ENCODE data around the gene CFAP77.

CFAP77 gene

DNA sequence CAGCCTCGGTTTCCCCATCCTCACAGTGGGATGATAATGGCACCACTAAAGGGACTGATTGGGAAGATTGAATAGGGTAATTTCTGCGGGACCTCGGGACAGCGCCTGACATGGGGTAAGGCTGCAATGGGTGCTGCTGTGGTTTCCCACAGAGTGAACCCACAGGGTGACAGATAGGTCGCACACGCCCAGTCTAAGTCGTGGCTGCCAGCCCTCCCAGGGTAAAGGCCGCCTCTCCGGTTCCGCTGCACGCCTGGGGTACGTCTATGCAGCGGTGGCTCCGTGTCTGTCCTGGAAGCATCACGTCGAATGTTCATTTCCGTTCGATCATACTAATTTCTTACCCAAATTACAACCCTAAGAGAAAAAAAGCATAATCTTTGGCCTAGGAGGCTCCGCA is 631 bp downstream of the CFAP77 start:
- no peak for DNase-seq

DNA sequence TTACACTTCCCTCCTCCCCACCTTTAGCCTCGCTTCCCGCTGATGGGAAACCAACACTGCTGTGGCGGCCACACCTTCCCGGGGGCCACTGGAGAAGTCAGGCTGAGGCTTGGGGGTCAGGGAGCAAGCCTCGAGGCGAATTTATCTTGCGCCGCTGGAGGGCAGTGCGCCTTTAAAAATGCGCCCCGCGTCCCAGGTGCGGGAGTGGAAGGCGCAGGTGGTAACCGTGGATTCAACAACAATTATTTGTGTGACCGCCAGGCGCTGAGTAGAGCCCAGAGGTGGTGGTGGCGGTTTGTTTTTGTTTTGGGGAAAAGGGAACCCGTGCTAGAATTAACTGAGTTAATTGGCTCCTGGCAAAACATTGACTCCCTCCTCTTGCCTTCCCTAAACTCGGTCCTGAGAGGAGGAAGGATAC is 1.1 kb downstream of the CFAP77 start:
- DNase-seq: peak; percentile 60

DNA sequence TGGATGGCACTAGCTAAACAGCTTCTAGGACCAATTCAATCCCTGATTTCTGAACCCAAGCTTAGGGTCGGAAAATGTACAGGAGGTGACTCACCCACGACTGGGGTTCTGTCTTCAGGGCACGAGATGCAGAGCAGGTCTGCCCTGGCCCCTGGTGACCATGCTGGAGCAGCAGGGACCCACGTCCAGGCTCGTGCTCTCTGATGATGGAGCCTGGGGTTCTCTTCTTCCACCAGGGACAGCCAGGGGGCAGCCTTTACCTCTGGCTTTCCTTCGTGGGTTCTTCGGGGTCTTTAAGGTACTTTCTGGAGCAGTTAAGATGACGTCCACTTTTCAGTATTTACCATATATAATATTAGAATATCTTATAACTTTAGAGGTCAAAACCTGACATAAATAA is 2.1 kb downstream of the CFAP77 start:
- DNase-seq: no peak

DNA sequence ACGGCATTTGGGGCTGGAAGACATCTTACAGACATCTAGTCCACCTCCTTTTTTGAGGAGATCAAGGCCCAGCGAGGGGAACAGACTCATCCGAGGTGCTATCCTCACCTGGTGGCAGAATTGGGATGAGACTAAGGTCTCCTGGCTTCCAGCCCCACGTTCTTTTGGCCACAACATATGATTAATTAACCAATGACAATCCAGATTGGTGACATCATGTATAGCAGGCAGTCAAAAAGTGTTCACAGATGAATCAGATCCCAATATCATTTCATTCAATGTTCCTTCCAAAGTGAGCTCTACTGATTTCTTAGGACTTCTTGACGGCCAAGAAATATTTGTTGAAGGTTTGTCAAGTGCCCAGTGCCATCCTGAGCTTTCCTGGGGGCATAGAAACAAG is 3.9 kb downstream of the CFAP77 start:
- DNase-seq: no peak

DNA sequence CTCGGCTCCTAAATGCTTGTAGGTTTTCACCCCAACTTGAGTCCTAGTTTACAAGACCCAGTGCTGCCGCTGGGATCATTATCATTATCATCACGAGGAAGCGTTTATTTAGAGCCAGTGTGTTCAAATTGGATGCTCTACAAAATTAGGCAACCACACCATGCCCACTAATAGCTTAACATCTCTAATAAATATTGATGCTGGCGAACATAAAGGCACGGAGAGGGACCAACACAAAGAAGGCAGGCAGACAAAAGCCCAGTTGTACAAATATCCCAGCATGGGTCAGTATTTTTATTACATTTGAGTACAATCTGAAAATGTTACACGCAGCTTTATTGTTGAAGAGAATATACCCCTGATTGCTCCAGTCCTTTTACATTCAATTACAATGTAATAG is 4.7 kb downstream of the CFAP77 start:
- DNase-seq: no peak

DNA sequence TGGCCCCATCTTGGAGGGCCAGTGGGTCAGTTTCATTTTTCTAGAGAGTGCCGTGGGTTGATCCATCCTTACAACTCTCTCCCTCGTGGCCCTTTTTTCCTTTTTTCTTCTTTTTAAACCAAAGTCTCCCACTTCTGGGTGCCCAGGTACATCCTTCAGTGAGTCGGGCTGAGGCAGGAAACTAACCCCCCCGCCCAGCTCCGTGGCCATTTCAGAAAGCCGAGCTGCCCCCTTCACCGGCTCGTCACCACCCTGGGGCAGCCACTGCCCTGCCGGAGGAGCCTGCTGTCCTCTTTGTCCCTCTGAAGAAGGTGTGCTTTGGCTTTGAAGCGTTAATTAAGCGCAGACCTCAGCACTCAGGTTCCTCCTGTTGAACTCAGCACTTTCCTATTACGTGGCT is 5.2 kb downstream of the CFAP77 start:
- DNase-seq: no peak

DNA sequence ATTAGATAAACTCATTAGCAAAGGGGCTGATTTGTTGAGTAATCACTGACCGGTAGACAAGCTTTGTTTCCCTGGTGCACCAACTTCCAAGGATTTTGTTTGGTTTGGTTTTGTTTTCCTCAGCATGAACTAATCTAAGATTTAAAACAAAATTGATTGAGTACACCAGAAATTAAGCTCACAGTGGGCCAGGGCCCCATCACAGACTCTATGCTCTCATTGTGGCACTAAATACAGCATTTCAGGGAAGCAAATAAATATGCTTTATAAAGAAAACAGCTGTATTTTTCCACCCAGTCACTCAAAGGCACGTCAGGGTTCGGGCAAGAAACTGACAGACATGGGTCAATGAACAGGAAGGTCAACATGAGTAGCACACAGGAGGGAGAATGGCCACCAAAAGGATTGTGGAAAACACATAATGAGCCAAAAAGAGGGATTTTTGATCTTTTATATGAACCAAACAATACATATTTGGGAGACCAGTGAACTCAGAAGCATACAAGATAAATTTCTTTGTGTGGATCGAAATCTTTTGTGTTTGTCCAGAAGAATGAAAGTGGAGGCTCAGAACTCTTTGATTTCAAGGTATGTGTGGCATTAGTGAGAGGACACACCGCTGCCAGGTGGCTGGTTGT is 8.8 kb downstream of the CFAP77 start:
- no peak for DNase-seq

DNA sequence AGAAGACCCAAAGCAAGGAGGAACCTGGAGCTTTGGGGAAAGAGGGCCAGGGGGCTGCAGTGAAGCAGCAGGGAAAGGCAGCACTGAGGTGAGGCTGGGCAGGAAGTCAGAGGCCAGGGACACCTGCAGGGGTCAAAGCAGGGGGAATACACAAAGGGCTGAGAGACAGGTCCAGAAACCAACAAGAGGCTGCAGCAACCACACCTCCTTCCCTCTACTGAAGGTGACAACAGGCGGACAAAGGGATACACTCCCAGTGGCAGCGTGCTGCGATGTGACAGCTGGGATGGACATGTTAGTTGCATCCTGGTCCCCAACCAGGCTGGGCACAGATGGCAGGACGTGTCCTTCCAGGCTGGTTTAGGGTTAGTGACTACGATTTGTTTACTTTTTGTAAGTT is 12.6 kb downstream of the CFAP77 start:
- DNase-seq: no peak

DNA sequence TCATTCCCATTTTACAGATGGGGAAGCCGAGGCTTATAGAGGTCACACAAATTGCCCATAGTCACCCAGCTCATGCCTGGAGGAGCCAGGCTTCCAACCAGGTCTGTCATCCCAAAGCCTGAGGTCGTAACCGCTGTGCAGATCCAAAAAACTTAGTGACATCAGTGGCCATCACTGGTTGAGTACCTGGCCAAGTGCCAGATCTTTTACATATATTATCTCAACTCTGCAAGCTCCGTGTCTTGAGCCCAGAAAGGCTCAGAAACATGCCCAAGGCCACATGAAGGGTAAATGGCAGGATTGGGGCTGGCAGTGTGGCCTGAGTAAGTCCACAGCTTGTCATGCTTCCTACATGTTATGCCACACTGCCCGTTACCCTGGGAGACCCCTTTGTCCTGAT is 13.5 kb downstream of the CFAP77 start:
- DNase-seq: no peak

DNA sequence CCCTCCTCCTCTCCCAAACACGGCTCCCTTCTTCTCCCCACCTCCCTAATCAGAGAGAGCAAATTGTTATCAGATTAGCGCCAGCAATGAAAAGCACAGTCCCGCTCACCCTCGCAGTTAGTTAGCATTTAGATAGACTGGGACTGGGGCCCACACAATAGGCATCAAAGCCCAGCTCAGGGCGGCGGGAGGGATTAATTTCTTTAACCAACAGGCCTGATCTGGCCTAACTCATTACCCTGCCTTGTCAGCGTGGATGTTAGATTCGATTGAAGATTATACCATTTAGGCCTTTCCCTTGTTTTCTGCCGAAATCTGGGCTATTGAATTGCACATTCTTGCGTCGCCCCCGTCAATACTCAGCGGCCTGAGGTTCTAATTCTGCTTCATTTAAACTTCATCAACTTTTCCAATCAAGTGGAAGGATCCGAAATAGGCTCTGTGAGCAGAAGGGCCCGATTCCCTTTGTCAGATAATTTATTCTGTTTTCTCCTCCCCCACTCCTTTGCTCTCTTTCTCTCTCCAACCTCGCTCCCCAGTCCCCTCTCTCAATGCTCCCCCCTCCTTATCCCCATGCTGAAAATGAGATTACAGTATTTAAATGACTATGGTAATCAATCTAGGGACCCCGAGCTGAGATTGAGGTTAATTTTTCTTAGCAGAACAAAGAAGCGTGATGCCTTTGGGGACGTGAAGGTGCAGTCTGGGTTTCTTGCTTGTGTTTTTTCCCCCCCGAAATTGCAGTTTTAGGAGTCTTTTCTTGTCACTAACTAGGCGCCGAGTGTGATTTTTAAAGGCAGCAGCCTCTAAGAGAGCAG is 15.1 kb downstream of the CFAP77 start:
- no peak for DNase-seq

DNA sequence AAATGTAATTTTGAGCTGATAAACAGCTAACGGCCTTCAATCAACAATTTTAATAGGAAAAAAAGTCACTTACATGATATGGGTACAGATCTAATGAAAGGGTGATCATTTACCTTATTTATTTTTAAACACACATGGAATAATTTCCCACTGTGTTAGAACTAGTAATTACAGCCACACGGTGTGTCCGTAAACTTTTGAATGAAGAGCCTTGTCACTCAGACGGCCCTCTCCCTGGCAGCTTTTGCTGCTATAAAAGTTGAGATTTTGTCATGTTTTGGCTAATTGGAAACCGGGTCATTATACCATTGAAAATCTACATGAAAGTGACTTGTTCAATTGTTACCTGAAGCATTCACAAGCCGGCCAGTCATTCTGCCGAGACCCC is 15.7 kb downstream of the CFAP77 start:
- DNase-seq: no peak

DNA sequence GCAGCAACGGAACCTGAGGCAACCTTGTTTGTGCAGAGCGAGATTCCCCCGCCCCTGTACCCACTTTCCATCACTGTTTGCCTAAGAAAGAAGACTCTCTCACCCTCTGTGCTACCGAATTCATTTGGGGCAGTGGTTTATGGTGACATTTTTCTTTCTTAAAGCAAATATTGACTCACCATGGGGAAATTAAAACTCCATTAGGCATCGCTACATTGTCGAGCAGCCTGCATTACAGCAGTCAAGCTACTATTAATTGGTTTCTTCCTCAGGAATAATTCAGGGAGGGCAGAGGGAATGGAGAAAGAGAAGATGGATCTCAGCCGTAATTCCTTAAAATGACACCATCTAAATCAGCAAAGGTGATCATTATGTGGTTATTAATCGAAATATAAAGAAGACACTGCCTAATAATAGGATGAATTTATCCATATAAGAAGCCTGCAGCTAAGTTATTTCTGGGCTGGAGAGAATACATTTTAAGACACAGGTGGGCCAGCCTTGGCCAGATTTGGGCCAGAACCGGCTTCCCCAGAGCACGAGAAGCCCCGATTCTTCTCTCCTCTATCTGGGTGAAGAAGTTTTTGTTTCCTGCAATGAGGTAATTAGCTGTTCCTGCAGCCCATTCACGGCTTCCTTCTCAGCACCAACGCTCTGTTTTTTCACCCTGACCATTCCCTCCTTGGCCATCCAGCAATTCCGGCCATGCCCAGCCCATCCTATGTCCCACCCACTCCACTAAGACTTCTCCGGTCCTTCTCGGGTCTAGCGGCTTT is 16.8 kb downstream of the CFAP77 start:
- DNase-seq: no peak

DNA sequence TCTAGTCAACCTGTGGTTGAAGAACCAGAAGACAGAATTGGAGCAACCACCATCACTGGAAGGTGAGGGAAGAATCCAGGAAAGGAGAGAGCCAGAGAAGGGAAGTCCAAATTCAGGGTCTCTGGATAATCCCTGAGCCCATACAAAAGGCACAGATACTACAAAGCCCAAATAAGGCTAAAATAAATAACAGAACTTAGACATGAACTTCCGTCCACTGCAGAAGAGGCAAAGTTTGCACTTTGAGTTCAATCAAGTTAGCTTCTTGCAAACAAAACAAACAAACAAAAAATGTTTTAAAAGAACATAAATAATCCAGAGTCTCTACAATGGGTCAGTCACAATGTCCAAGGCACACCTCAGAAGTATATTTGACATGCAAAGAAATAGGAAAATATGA is 21.0 kb downstream of the CFAP77 start:
- no peak for DNase-seq

DNA sequence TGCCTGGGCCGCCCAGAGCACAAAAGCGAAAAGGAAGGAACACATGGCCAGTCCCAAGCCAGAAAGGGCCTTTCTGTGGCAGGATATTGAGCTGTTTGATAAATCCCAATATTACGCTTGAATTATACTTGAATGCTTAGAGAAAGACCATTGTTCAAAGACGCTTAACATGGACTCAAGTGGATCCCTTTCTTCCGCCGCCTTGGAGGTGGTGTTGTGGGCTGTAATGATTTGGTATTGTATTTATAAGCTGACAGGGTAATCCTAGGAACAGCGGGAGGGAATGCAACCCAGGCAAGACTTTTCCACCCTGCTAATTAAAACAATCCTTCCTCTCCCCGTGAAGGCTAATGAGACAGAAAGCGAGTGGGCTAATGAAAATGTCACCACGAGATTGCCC is 24.9 kb downstream of the CFAP77 start:
- DNase-seq: no peak

DNA sequence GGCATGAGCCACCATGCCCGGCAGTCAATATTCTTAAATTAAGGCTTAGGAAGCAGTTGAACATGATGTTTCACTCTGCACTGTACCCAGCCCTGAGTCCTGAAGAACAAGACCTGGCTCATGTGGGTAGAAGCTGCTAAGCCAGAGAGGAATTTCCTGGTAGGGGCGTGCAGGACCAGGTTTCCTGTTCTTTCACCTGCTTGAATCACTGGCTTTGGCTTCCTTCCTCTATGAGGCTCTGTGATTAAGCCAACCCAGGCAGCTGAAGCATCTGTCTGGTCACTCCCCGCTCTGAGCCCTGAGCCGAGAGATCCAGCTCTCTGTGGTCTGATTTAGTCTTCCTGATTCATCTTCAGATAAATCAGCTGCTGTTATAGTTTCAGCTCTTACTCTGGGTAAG is 29.1 kb downstream of the CFAP77 start:
- DNase-seq: no peak

DNA sequence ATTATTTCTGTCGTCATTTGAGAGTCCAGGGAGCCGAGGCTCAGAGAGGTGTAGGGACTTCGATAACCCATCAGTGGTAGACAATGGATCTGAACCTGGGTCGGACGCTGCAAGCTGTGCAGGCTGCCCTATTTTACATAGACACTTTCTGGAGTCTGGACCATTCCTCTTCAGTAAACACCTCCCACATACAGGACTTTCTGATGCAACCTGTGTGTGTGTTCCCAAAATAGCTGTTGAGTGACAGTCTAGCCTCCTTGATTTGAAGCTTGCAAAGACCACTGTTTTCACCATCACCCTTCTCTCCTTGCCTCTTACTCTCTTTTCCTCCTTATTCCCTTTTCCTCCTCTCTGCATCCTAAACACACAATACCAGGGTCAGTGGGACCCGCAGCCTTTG is 30.7 kb downstream of the CFAP77 start:
- DNase-seq: no peak

DNA sequence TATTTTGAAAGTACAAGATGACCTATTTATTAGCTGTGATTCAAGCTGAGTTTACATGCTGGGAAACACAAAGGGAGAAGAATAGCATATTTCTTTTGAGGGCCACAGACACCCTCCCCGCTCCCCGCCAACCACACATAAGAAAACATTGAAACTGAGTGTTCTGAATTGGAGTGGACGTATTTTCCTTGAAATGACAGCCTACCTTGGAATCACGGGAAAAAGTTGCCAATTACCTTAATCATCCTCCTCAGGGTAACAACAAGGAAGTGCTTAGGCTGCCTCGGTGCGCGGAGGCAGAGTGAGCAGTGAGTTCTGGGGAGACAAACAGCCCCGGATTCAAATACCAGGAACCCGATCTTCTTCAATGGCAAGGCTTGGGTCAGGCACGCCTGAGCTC is 31.4 kb downstream of the CFAP77 start:
- DNase-seq: no peak

DNA sequence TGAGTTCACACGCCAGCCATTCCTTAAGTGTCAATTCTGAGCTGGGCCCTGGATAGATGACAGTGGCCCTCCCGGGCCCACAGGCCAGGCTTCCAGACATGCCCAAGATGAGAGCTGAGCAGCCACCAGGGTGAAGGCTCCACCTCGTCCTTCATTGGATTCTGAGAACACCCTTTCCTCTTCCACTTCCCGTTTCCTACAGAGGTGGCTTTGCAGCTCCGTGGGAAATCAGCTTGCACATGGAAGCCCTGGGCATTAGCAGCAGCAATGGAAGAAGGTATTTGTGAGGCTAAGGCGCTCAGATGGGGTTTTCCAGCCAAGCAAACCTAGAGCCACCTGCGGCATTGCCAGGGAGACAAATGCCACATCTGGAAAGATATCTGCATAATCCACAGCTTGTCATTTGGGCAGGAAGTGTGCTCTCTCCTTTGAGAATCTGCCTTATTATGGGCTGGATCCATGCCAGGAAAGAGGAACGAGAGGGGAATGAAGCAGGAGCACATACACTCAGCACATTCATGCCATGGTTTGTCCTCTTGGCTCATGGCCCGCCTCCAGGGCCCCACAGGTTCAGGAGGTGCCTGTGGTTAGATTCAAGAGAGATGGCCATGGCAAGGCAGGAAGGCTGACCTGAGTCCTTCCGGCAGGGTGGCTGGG is 34.1 kb downstream of the CFAP77 start:
- peak; percentile 53 for DNase-seq

DNA sequence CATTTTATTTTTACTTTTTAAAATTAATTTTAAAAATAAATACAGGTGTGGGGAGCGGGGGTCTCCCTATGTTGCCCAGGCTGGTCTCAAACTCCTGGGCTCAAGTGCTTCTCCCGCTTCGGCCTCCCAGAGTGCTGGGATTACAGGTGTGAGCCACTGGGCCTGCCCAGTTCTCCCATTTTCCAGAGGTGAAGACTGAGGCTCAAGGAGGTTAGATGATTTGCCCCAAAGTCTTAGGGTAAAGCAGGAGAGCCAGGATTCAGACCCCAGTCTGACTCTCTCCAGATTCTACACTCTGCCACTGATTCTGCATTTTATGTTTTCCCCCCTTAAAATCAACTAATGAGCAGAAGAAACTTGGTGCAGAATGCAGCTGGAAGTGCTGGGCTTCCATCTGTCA is 36.9 kb downstream of the CFAP77 start:
- no peak for DNase-seq

DNA sequence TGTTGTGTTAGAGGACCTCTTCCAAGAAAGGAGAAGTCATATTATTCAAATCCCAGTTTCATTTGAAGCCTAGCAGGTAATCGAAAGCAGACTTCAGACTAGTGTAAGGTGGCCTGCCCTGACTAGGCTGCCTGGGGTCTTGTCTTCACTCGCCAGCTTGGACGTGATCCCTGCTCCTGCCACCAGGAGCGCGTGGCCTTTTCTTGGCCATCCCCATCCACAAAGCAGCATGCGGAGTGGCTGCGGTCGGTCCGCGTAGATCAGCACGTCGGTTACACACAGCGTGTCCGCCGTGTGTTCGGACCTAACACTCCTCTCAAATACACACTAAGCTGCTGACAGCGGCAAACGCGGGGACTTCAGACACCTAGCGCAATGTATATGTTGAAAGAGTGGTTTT is 37.3 kb downstream of the CFAP77 start:
- DNase-seq: no peak

DNA sequence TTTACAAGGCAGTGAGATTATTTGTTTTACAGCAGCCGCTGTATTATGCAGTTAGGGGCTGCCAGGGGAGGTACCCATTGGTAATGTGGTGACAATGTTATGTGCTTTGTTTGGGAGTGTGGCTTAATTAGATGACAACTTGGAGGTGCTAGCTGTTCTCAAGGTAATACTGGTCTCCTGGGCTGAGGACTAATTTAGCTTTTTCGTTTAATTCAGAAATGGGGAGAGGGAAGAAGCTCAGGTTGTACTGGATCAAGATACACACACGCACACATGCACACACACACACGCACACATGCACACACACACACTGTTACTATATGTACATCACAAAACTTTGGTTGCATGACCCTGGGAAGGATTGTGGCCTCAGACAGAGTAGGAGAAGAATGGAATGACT is 37.9 kb downstream of the CFAP77 start:
- no peak for DNase-seq

DNA sequence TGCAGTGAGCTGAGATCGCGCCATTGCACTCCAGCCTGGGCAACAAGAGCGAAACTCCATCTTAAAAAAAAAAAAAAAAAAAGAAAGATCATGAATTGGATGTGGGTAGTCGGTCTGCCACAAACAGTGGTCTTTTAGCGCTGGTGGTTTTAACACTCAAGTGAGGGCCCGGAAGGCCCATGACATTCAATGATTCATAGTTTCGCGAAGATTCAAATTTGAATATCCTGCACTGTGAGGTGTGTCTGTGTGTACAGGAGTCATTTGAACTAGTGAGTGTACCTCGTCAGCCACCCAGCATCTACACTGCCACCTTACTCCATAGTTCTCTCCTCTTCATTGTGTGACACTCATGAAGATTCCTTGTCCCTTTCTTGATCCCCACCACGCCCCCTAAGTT is 41.3 kb downstream of the CFAP77 start:
- DNase-seq: no peak

DNA sequence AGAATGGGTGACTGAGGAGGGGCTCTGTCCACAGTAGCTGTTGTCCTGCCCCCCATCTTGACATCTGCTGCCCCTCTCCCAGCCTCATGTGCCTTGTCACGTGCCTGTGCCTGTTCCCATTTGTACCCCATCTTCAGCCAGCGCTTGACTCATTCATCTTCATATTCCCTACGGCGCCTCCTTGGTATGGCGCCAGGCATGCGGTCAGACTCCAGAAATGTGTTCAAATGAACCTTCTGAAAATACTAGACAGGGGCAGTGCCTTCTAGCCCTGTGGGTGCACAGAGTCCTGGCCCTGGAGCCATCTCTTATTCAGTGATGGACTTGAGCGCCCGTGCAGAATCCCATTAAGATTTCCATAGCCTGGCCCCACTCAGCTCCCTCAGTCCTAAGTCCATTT is 46.2 kb downstream of the CFAP77 start:
- DNase-seq: no peak

All from NCI-H1092 (cell line).